Ecto neural progenitor cell (in vitro differentiated cells): ENCODE results near the gene CBX3.
"Not testable (repeated sequence)": the region's sequence is repeated elsewhere in the genome, so short reads cannot be mapped to it uniquely, and the experiment has no call there.

Source experiments
- DNase-seq: peaks from one replicate; pipeline ENCODE4 v3.0.0-alpha.2; 2018; ENCODE audit warnings: low spot score

CBX3 gene

GRCh38 chr7:26188206-26188956 is 13.2 kb upstream of the CBX3 start:
- no peak for DNase-seq

GRCh38 chr7:26188957-26189541 is 12.5 kb upstream of the CBX3 start:
- no peak for DNase-seq

- DNase-seq: no peak
Observed at GRCh38 chr7:26189697-26190096, 11.8 kb upstream of the CBX3 start.

GRCh38 chr7:26190417-26190869 is 11.1 kb upstream of the CBX3 start:
- DNase-seq: no peak

- no peak for DNase-seq
Observed at GRCh38 chr7:26191233-26191973, 10.1 kb upstream of the CBX3 start.

- no peak for DNase-seq
Observed at GRCh38 chr7:26191974-26192479, 9.5 kb upstream of the CBX3 start.

GRCh38 chr7:26192485-26193087 is 9.0 kb upstream of the CBX3 start:
- DNase-seq: no peak

GRCh38 chr7:26193432-26194207 is 7.9 kb upstream of the CBX3 start:
- DNase-seq: no peak

- not testable (repeated sequence) for DNase-seq
Observed at GRCh38 chr7:26194764-26195163, 6.8 kb upstream of the CBX3 start.

GRCh38 chr7:26195182-26195581 is 6.4 kb upstream of the CBX3 start:
- no peak for DNase-seq

GRCh38 chr7:26195867-26196657 is 5.5 kb upstream of the CBX3 start:
- DNase-seq: no peak

- no peak for DNase-seq
Observed at GRCh38 chr7:26197153-26198115, 4.1 kb upstream of the CBX3 start.

- no peak for DNase-seq
Observed at GRCh38 chr7:26198133-26198780, 3.3 kb upstream of the CBX3 start.

- no peak for DNase-seq
Observed at GRCh38 chr7:26198781-26199169, 2.8 kb upstream of the CBX3 start.

- peak; percentile 69 for DNase-seq
Observed at GRCh38 chr7:26199301-26200037, 2.1 kb upstream of the CBX3 start.

- peak; percentile 85 for DNase-seq
Observed at GRCh38 chr7:26200038-26200443, 1.5 kb upstream of the CBX3 start.

GRCh38 chr7:26200444-26201246 is 900 bp upstream of the CBX3 start, which contains the start of gene HNRNPA2B1:
Gene HNRNPA2B1 (minus strand): TSS chr7:26200746. CDS start chr7:26200577, 169 bp downstream.
- DNase-seq: peak; percentile 98
